Daoy (cell line): Measurements from ENCODE around the gene LPAR1. TPM values are rescaled to one million over a fixed set of nuclear protein-coding genes. Genes with fewer than 3 reads are reported as not detected.
"Not testable (repeated sequence)": the region's sequence is repeated elsewhere in the genome, so short reads cannot be mapped to it uniquely, and the experiment has no call there.

Experiments
- DNase-seq: peaks from one replicate; pipeline ENCODE4 v3.0.0-alpha.2; 2015; ENCODE audit warnings: low read depth
- total RNA-seq: library from RNA; depleted of rRNA; stranded (reverse); fragments of >200 nt; shearing (Covaris generic); gene quantifications from 2 replicates; pipeline ENCODE4 v1.2.3, GENCODE V29; 2014; rRNA removed

The LPAR1 gene
- total RNA-seq: 11.4 and 13.5 TPM in 2 replicates

- peak; percentile 69 for DNase-seq
These were observed at the start of gene LPAR1 for GRCh38 chr9:111038331-111039230. Gene LPAR1 (minus strand): TSS chr9:111038470. CDS start chr9:110972117, 66,353 bp downstream.

GRCh38 chr9:111078391-111079038, 40.2 kb upstream of the LPAR1 start:
- peak; percentile 21 for DNase-seq

GRCh38 chr9:111076519-111076918, 38.2 kb upstream of the LPAR1 start:
- DNase-seq: no peak

GRCh38 chr9:111076042-111076441, 37.8 kb upstream of the LPAR1 start:
- no peak for DNase-seq

- DNase-seq: no peak
These were observed 36.1 kb upstream of the LPAR1 start for GRCh38 chr9:111074395-111074794.

GRCh38 chr9:111069183-111069582, 30.9 kb upstream of the LPAR1 start:
- DNase-seq: no peak

GRCh38 chr9:111068771-111069170, 30.5 kb upstream of the LPAR1 start:
- DNase-seq: no peak

GRCh38 chr9:111068383-111068730, 30.1 kb upstream of the LPAR1 start:
- DNase-seq: no peak

- DNase-seq: no peak
These were observed 28.2 kb upstream of the LPAR1 start for GRCh38 chr9:111066468-111066867.

- no peak for DNase-seq
These were observed 27.1 kb upstream of the LPAR1 start for GRCh38 chr9:111065414-111065813.

GRCh38 chr9:111064160-111064837, 26.0 kb upstream of the LPAR1 start:
- no peak for DNase-seq

- no peak for DNase-seq
These were observed 25.1 kb upstream of the LPAR1 start for GRCh38 chr9:111063332-111063731.

- no peak for DNase-seq
These were observed 19.9 kb upstream of the LPAR1 start for GRCh38 chr9:111058166-111058565.

- no peak for DNase-seq
These were observed 18.3 kb upstream of the LPAR1 start for GRCh38 chr9:111056538-111056937.

GRCh38 chr9:111052791-111053190, 14.5 kb upstream of the LPAR1 start:
- DNase-seq: peak; percentile 48

GRCh38 chr9:111051400-111051799, 13.1 kb upstream of the LPAR1 start:
- no peak for DNase-seq

GRCh38 chr9:111050819-111051218, 12.5 kb upstream of the LPAR1 start:
- no peak for DNase-seq

- DNase-seq: not testable (repeated sequence)
These were observed 9.0 kb upstream of the LPAR1 start for GRCh38 chr9:111047287-111047686.

GRCh38 chr9:111041902-111042301, 3.6 kb upstream of the LPAR1 start:
- DNase-seq: no peak

- DNase-seq: no peak
These were observed 2.2 kb upstream of the LPAR1 start for GRCh38 chr9:111040494-111040893.

- DNase-seq: no peak
These were observed 1.1 kb upstream of the LPAR1 start for GRCh38 chr9:111039231-111039906.
